Skeletal muscle satellite cell (primary cell): ENCODE measurements around the gene CEBPA.

Experiments
- H3K27me3 ChIP-seq: 2 replicates; pipeline ENCODE4 v1.7.0; 2013; ENCODE audit warnings: low read length; ENCODE audit not compliant: control insufficient read depth, insufficient read depth
- H3K36me3 ChIP-seq: 2 replicates; pipeline ENCODE4 v1.7.0; 2013; ENCODE audit warnings: mild to moderate bottlenecking, control low read depth, low read length; ENCODE audit not compliant: insufficient read depth
- H3K4me1 ChIP-seq: 2 replicates; pipeline ENCODE4 v1.7.0; 2013; ENCODE audit warnings: low read length; ENCODE audit not compliant: control insufficient read depth, insufficient read depth
- H3K4me2 ChIP-seq: 2 replicates; pipeline ENCODE4 v1.7.0; 2013; ENCODE audit warnings: mild to moderate bottlenecking, low read length
- H3K4me3 ChIP-seq: 2 replicates; pipeline ENCODE4 v1.7.0; 2013; ENCODE audit warnings: low read length
- H3K9ac ChIP-seq: 2 replicates; pipeline ENCODE4 v1.7.0; 2013; ENCODE audit warnings: mild to moderate bottlenecking, low read depth, low read length, moderate library complexity
- H3K9me3 ChIP-seq: replicated peaks from 2 replicates; pipeline ENCODE4 v1.7.0; 2013; ENCODE audit warnings: mild to moderate bottlenecking, control low read depth, low read length

Gene CEBPA

DNA sequence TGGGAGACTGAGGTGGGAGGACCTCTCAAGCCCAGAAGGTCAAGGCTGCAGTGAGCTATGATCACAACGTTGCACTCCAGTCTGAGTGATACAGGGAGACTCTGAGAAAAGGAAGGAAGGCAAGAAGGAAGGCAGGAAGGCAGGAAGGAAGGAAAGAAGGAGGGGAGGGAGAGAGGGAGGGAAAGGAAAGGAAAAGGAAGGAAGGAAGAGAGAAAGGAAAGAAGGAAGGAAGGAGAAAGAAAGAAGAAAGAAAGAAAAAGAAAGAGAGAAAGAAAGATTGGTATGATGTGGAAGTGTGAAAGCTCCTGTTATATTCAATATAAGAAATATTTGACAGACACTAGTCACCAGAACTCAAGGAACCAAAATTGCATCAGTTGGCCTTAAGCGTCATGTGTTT lies 38.7 kb upstream of the CEBPA start:
- Histone ChIP-seq H3K4me3 (no peak overlapping the region), H3K4me2 (no peak overlapping the region), H3K4me1 (no peaks in the 10 kb centered on the region), H3K9ac (no peak overlapping the region), H3K9me3 (no peaks in the 10 kb centered on the region), H3K36me3 (no peaks in the 10 kb centered on the region), H3K27me3 (peaks cover 37% of the 10 kb centered on the region)

DNA sequence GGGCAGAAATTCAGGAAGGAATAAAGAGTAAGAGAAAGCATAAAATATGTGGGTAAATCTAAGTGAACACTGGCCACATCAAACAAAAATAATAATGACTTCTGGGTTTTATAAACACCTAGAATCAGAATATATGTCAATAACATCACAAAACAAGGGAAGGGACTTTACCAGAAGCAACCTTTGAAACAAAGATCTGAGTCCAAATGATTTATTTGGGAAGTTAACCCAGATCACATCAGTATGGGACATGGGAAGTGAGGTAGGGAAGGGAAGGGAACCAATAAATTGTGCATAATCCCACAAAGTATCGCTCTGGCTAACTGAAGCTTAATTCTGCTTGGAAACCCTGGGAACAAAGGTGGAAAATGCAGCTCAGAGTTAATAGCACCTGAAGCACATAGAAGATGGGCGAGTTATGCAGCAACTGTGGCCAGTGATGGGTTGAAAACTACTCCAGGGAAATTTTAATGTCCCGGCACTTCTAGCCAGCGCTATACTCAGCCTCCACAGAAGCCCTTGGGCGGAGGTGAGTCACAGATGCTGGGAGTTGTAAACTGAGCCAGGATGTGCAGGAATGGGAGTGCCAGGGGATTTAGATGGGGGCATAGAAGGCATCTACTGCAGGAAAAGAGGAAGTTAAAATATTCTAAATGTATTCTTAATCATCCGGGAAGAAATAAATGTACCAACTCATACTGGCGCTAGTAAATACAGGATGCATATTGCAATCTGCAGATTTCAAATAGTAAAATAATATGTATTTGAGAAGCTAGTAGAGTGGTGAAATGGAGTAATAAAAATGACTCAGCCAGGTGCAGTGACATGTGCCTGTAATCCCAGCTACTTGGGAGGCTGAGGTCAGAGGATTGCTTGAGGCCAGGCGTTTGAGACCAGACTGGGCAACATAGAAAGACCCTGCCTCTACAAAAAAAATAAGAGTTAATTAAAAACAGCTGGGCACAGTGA lies 37.0 kb upstream of the CEBPA start:
- H3K4me3 ChIP-seq = no peak overlapping the region
- peaks cover 21% of the 10 kb centered on the region for H3K27me3 ChIP-seq
- H3K4me1 ChIP-seq = no peaks in the 10 kb centered on the region
- H3K4me2 ChIP-seq = no peak overlapping the region
- no peak overlapping the region for H3K9ac ChIP-seq
- no peaks in the 10 kb centered on the region for H3K9me3 ChIP-seq
- no peaks in the 10 kb centered on the region for H3K36me3 ChIP-seq

DNA sequence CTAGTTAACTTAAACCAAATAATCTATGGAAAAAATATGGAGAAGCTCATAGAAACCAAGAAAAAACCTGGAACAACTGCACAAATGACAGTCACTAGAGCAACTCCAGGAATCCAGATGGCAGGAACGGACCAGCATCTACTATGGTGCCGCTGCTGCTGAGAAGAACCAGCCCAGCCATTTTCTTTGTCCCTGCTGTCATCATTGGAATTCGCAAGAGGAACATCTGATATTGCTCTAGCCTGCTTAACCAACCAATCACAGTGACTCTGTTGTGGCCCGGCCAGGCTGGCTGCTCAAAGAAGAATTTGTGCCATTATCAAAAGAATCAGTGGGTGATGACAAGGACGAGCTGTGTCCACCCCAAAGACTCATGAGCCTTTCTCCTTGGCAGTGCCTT lies 33.1 kb upstream of the CEBPA start:
- H3K4me3 ChIP-seq = no peak overlapping the region
- H3K9me3 ChIP-seq = no peaks in the 10 kb centered on the region

DNA sequence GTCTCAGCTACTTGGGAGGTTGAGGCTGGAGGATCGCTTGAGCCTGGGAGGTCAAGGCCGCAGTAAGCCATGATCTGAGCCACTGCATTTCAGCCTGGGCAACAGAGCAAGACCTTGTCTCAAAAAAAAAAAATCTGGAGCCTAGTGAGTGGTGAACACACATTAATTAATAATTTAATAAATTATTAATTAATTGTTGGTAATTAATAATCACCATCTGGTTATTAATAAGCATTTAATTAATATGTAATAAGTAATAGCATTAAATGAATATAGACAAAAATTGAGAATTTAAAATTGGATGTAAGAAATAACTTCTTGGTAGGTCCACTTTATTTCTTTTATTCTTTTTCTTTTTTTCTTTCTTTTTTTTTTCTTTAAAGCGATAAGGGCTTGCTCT lies 31.9 kb upstream of the CEBPA start:
- no peak overlapping the region for H3K9ac ChIP-seq
- no peaks in the 10 kb centered on the region for H3K36me3 ChIP-seq
- H3K27me3 ChIP-seq = peaks cover 13% of the 10 kb centered on the region
- no peak overlapping the region for H3K4me3 ChIP-seq
- no peaks in the 10 kb centered on the region for H3K4me1 ChIP-seq
- H3K9me3 ChIP-seq = no peaks in the 10 kb centered on the region
- H3K4me2 ChIP-seq = no peak overlapping the region

More for the DNA sequence above, 33.1 kb upstream of the CEBPA start:
- Histone ChIP-seq H3K36me3 (no peaks in the 10 kb centered on the region), H3K4me2 (no peak overlapping the region), H3K27me3 (peaks cover 4% of the 10 kb centered on the region), H3K9ac (no peak overlapping the region), H3K4me1 (no peaks in the 10 kb centered on the region)

DNA sequence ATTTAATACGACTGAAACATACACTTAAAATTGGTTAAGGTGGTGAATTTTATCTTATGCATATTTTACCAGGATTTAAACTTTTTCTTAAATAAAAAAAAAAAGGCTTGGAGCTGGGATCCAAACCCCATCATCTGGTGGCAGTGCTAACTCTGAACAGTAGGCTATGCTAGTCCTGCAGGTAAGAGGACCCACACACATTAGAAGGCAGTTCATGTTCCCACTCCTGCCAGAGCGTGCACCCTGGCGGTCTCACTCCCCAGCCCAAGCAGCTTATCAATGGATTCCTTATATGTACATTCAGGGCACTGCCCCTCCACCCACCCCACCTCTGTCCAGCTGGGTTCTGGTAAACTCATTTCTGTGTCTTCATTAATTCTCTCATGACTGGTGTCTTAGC lies 31.3 kb upstream of the CEBPA start:
- no peaks in the 10 kb centered on the region for H3K9me3 ChIP-seq
- H3K36me3 ChIP-seq = no peaks in the 10 kb centered on the region
- H3K4me2 ChIP-seq = no peak overlapping the region
- H3K4me3 ChIP-seq = no peak overlapping the region
- peaks cover 18% of the 10 kb centered on the region for H3K27me3 ChIP-seq
- no peak overlapping the region for H3K9ac ChIP-seq
- no peaks in the 10 kb centered on the region for H3K4me1 ChIP-seq

DNA sequence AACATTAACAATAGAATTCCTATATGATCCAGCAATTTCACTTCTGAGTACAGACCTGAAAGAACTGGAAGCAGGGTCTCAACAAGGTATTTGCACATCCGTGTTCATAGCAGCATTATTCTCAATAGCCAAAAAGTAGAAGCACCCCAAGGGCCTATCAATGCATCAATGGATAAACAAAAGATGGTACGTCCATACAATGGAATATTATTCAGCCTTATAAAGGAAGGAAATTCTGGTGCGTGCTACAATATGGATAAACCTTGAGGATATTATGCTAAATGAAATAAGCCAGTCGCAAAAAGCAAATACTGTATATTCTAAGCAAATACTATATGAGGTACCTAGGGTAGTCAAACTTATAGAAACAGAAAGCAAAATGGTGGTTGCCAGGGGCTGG lies 30.8 kb upstream of the CEBPA start:
- Histone ChIP-seq H3K9ac (no peak overlapping the region), H3K27me3 (peaks cover 18% of the 10 kb centered on the region)

DNA sequence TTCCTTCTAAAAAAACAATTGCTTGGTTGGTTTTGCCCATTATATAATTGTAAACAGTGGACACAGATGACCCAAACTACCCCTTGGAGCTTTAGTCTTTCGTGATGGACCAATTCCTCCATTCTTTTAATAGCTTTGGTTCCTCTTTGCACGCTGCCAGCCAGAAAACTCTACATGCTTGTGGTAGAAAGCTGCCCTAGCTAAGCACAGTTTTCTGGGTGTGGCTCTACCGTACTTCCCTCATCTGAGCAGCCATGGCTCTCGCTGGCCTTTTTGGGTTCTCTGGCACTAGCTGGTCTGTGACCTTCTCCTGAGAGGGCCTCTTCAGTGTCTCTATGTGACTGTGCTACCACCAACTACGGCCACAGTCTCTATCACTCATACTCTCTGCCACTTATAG lies 29.9 kb upstream of the CEBPA start:
- no peaks in the 10 kb centered on the region for H3K36me3 ChIP-seq
- H3K27me3 ChIP-seq = peaks cover 18% of the 10 kb centered on the region
- H3K9me3 ChIP-seq = no peaks in the 10 kb centered on the region
- H3K4me2 ChIP-seq = no peak overlapping the region
- no peaks in the 10 kb centered on the region for H3K4me1 ChIP-seq
- no peak overlapping the region for H3K9ac ChIP-seq
- no peak overlapping the region for H3K4me3 ChIP-seq

More for the DNA sequence above, 30.8 kb upstream of the CEBPA start:
- no peak overlapping the region for H3K4me2 ChIP-seq
- no peak overlapping the region for H3K4me3 ChIP-seq
- H3K4me1 ChIP-seq = no peaks in the 10 kb centered on the region
- no peaks in the 10 kb centered on the region for H3K9me3 ChIP-seq
- no peaks in the 10 kb centered on the region for H3K36me3 ChIP-seq

DNA sequence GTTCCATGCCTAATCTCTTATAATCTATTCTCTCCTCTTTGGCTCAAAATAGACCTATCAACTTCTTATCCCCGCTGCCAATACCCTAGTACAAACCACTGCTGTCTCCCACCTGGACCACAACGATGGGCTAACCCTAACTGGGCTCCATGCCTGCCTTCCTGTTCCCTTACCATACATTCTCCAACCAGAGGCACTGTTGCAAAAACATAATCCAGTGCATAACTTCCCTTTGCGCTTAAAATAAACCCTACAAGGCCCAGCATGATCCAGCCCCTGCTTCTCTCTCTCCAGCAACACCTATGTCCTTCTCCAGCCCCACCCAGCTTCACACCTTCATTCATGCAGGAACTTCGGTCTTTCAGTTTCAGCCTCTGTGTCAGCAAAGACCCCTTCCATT lies 27.4 kb upstream of the CEBPA start:
- Histone ChIP-seq H3K4me2 (no peak overlapping the region), H3K36me3 (no peaks in the 10 kb centered on the region), H3K27me3 (peaks cover 18% of the 10 kb centered on the region), H3K4me1 (no peaks in the 10 kb centered on the region), H3K9ac (no peak overlapping the region), H3K9me3 (no peaks in the 10 kb centered on the region), H3K4me3 (no peak overlapping the region)

DNA sequence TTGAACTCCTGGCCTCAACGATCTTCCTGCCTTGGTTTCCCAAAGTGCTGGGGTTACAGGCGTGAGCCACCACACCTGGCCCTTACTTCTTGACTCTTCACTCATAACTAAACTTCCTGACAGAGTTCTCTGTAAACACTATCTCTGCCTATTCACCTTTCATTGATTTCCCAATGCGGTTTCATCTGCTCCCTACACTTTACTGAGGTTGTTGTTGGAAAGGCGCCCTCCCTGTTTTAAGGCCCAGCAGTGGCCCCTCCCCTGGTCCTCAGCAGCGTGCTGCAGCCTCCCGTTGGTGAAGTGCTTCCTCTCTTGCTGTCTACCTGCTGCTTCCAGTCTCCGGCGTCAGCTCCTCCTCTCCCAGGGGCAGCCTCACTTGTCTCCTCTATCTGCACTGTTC lies 26.7 kb upstream of the CEBPA start:
- Histone ChIP-seq H3K9ac (no peak overlapping the region), H3K4me2 (no peak overlapping the region), H3K4me1 (no peaks in the 10 kb centered on the region), H3K4me3 (no peak overlapping the region), H3K9me3 (no peaks in the 10 kb centered on the region), H3K36me3 (no peaks in the 10 kb centered on the region), H3K27me3 (peaks cover 18% of the 10 kb centered on the region)

DNA sequence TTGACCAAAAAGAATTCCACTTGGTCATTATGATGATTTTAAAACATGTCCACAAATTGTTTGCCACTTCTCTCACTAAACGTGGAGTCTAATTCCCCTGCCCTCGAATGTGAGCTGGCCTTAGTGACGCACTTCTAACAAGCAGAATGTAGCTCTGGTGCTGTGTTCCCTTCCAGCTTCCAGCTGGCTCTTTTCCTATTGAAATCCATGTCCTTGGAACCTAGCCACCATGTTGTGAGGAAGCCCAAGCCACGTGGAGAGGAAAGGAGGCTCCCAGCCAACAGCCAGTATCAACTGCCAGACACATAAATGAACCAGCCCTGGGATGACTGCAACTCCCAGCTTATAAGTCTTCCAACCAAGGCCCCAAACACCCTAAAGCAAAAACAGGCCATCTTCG lies 23.6 kb upstream of the CEBPA start:
- Histone ChIP-seq H3K4me3 (no peak overlapping the region), H3K27me3 (peaks cover 13% of the 10 kb centered on the region), H3K4me1 (no peaks in the 10 kb centered on the region), H3K36me3 (no peaks in the 10 kb centered on the region), H3K9me3 (no peaks in the 10 kb centered on the region), H3K4me2 (no peak overlapping the region), H3K9ac (no peak overlapping the region)

DNA sequence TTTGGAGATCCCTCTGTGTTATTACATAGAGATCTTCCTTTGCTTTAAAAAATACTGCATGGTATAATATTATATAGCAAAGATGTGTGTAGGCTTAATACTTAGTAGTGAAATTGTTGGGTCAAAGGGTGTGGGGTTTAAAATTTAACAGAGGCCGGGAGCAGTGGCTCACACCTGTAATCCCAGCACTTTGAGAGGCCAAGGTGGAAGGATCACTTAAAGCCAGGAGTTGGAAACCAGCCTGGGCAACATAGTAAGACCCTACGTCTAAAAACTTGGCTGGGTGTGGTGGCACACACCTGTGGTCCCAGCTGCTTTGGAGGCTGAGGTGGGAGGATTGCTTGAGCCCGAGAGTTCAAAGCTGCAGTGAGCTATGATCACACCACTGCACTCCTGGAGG lies 22.3 kb upstream of the CEBPA start:
- peaks cover 8% of the 10 kb centered on the region for H3K27me3 ChIP-seq
- no peak overlapping the region for H3K4me2 ChIP-seq
- no peak overlapping the region for H3K4me3 ChIP-seq
- H3K36me3 ChIP-seq = no peaks in the 10 kb centered on the region
- H3K9me3 ChIP-seq = no peaks in the 10 kb centered on the region
- no peak overlapping the region for H3K9ac ChIP-seq
- no peaks in the 10 kb centered on the region for H3K4me1 ChIP-seq
